Dendritic cell treated with granulocyte-macrophage colony-stimulating factor and Interleukin-4, amounts not matched to agents 40 ng/mL and 50 ng/mL, for 4 days (primary cell): Measurements from ENCODE around the gene CDH11.

Source experiments
- H3K27ac Mint-ChIP-seq: one replicate; pipeline ENCODE4 v1.8.0; 2022; ENCODE audit warnings: mild to moderate bottlenecking, mixed read lengths
- H3K27me3 Mint-ChIP-seq: one replicate; pipeline ENCODE4 v1.8.0; 2022; ENCODE audit warnings: mild to moderate bottlenecking, mixed read lengths
- H3K36me3 Mint-ChIP-seq: one replicate; pipeline ENCODE4 v1.8.0; 2022; ENCODE audit warnings: low read depth, mixed read lengths
- H3K4me1 Mint-ChIP-seq: one replicate; pipeline ENCODE4 v1.8.0; 2022; ENCODE audit warnings: low read depth, mixed read lengths
- H3K4me3 Mint-ChIP-seq: one replicate; pipeline ENCODE4 v1.8.0; 2022; ENCODE audit warnings: mild to moderate bottlenecking, moderate library complexity, mixed read lengths
- H3K9me3 Mint-ChIP-seq: one replicate; pipeline ENCODE4 v1.8.0; 2022; ENCODE audit warnings: mixed read lengths
- intact Hi-C: fragments of 100-400 bp; cut with micrococcal nuclease; formaldehyde crosslinking; loops from one replicate; pipeline ENCODE4 v1.15.0; 2022

The CDH11 gene, protein sequence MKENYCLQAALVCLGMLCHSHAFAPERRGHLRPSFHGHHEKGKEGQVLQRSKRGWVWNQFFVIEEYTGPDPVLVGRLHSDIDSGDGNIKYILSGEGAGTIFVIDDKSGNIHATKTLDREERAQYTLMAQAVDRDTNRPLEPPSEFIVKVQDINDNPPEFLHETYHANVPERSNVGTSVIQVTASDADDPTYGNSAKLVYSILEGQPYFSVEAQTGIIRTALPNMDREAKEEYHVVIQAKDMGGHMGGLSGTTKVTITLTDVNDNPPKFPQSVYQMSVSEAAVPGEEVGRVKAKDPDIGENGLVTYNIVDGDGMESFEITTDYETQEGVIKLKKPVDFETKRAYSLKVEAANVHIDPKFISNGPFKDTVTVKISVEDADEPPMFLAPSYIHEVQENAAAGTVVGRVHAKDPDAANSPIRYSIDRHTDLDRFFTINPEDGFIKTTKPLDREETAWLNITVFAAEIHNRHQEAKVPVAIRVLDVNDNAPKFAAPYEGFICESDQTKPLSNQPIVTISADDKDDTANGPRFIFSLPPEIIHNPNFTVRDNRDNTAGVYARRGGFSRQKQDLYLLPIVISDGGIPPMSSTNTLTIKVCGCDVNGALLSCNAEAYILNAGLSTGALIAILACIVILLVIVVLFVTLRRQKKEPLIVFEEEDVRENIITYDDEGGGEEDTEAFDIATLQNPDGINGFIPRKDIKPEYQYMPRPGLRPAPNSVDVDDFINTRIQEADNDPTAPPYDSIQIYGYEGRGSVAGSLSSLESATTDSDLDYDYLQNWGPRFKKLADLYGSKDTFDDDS

DNA sequence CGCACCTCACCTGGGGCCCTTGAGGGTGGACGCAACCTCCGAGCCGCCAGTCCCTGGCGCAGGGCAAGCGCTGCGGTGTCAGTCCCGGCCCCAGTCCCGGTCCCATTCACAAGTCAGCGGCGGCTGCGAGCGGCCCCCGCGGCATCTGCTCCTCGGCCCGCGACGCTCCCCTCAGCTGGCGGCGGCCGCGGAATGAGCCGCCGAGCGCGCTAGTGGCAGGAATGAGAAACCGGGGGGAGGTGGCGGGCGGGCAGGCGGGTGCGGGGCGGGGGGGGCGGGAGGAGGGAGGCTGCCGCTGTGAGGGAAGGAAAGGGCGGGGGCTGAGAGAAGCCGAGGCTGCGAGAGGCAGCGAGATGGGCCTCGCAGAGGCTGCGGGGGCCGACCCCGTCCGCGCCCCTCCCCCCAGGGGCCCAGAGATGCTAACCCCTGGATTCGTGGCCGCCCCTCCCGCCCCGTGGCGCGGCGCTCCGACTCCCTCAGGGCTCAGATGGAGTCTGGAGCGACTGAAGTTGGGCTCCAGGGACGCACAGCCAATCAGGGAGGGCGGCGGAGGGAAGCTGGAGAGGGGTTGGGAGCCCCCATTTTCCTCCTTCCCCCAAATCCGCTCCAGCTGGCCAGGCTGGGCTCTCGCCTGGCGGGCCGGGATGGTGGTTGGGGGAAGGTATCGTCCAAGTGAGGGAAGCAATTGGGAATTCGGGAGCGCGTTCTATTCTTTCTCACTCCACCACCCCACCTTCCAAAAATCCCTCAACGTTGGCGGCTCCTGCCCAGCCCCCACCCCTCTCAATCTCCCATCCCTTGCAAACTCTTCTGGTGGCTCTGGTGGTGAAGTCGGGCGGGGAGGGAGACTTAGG is at the start of gene CDH11:
Gene CDH11, minus strand, starts transcription at position 194 of the 854 bp plus-strand sequence. CDS start 117,194 bp downstream, outside the sequence.
- Mint-ChIP-seq H3K4me1 (no peaks in the 10 kb centered on the region), H3K27me3 (peaks cover 69% of the 10 kb centered on the region), H3K4me3 (no peak within 1 kb of the TSS), H3K9me3 (peaks cover 2% of the 10 kb centered on the region), H3K27ac (no peak within 1 kb of the TSS), H3K36me3 (no peaks in the 10 kb centered on the region)
- intact Hi-C loops = no loop called here

DNA sequence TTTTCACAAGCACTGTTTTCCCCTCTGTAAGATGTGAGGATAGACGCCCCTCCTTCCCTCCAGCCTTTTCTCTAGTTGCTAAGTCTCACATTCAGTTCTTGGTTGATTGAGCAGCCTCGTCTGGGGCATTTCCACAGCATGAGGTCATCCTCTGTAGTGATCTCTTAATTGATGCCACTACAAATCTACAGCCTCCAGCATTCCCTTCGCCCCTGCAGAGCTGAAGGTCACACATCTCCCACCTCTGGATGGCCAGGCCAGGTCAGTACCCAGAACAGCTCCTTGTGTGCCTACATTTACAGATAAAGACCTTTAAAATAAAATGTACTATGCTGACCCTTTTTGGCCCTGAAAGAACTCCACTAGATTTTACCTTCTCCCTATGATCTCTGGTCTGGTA is 32.5 kb upstream of the CDH11 start:
- intact Hi-C loops = no loop called here
- Mint-ChIP-seq H3K27me3 (no peaks in the 10 kb centered on the region), H3K9me3 (no peaks in the 10 kb centered on the region), H3K27ac (no peak overlapping the region), H3K4me1 (no peaks in the 10 kb centered on the region), H3K4me3 (no peak overlapping the region), H3K36me3 (no peaks in the 10 kb centered on the region)

DNA sequence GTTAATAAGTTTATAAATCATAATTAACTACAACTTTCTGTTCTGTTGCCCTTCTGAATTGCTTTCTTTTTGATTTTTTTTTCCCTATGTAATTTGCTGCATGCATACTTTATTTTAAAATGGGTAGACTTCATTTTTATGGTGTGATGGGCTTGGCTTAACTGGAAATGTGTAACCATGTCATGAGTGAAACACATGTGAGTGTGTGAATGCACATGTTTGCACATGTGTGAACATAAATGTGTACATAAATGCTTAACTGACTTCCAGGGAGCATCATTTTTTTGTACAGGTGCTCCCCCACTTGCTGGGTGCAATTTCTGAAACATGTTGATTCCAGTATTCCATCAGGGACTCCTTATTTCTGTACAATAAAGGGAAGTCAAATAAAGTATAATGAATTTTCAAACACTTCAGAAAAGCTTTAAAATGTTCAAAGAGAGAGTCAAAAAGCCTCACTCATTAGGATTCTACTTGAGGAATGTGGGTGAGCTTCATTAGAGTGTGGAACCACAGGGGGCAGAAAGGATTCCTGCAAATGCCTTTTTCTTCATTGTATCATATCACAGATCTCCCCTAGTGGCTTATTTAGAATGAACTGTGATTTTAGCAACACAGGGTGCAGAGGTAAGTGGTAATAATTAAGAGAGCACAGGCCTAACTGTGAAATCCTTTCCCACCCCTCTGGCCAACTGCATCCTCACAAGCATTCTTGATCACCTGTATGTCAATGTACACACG is 31.7 kb upstream of the CDH11 start:
- H3K4me1 Mint-ChIP-seq = no peaks in the 10 kb centered on the region
- H3K27me3 Mint-ChIP-seq = no peaks in the 10 kb centered on the region
- intact Hi-C loops = no loop called here
- no peak overlapping the region for H3K4me3 Mint-ChIP-seq
- H3K9me3 Mint-ChIP-seq = no peaks in the 10 kb centered on the region
- H3K36me3 Mint-ChIP-seq = no peaks in the 10 kb centered on the region
- no peak overlapping the region for H3K27ac Mint-ChIP-seq

DNA sequence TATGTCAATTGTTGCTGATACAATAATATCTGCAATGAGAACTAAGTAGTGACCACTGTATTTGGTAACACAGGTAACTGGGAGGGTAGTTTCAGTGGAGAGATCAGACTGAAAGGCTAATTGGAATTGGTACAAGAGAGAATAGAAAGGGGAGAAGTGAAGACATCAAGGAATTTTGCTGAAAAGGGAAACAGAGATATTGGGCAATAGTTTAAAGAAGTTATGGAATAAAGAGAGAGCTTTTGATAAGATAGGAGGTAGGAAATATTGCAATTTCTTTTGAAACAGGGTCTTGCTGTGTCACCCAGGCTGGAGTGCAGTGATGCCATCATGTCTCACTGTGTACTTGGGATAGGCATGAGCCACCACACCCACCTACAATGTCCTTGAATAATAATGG is 26.9 kb upstream of the CDH11 start:
- no peaks in the 10 kb centered on the region for H3K4me1 Mint-ChIP-seq
- no peaks in the 10 kb centered on the region for H3K9me3 Mint-ChIP-seq
- H3K36me3 Mint-ChIP-seq = no peaks in the 10 kb centered on the region
- intact Hi-C loops = no loop called here
- no peak overlapping the region for H3K27ac Mint-ChIP-seq
- no peak overlapping the region for H3K4me3 Mint-ChIP-seq
- no peaks in the 10 kb centered on the region for H3K27me3 Mint-ChIP-seq

DNA sequence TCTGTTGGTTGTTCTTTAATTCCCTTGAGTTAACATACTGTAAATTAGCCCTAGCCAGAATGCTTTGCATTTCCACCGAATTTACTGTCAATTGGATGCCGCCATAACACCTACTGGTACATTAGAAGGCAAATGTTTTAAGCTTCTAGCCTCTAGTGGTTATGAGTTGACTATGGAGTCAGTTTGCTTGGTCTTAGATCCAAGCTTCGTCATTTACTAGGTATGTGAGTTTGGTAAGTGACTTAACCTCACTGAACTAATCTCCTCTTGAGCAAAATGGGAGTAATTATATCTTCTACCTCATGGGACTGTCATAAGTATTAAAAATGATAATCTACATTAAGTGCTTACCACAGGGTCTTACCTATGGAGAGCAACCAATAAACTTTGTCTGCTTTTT is 20.4 kb upstream of the CDH11 start:
- intact Hi-C loops = no loop called here
- H3K9me3 Mint-ChIP-seq = no peaks in the 10 kb centered on the region
- no peaks in the 10 kb centered on the region for H3K36me3 Mint-ChIP-seq
- H3K4me1 Mint-ChIP-seq = no peaks in the 10 kb centered on the region
- no peaks in the 10 kb centered on the region for H3K27me3 Mint-ChIP-seq
- no peak overlapping the region for H3K27ac Mint-ChIP-seq
- H3K4me3 Mint-ChIP-seq = no peak overlapping the region

DNA sequence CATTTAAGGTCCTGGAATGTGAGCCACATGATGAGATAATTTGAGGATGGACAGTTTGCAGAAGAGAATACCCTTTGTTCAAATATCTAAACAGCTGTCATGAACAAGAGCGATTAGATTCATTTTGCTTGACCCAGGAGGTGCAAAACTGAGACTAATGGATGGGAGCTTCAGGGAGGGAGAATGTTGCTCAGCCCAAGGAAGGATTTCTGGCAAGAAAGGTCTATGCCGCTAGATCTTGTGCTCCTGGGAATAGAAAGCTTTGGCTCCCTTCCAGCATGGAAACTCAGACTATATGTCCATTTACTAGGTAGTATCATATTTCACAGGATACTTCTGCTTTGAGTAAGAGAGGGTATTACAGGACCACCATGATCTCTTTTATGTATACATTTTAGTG is 14.8 kb upstream of the CDH11 start:
- intact Hi-C loops = no loop called here
- H3K4me3 Mint-ChIP-seq = no peak overlapping the region
- no peaks in the 10 kb centered on the region for H3K36me3 Mint-ChIP-seq
- no peak overlapping the region for H3K27ac Mint-ChIP-seq
- no peaks in the 10 kb centered on the region for H3K4me1 Mint-ChIP-seq
- H3K9me3 Mint-ChIP-seq = no peaks in the 10 kb centered on the region
- H3K27me3 Mint-ChIP-seq = no peaks in the 10 kb centered on the region

DNA sequence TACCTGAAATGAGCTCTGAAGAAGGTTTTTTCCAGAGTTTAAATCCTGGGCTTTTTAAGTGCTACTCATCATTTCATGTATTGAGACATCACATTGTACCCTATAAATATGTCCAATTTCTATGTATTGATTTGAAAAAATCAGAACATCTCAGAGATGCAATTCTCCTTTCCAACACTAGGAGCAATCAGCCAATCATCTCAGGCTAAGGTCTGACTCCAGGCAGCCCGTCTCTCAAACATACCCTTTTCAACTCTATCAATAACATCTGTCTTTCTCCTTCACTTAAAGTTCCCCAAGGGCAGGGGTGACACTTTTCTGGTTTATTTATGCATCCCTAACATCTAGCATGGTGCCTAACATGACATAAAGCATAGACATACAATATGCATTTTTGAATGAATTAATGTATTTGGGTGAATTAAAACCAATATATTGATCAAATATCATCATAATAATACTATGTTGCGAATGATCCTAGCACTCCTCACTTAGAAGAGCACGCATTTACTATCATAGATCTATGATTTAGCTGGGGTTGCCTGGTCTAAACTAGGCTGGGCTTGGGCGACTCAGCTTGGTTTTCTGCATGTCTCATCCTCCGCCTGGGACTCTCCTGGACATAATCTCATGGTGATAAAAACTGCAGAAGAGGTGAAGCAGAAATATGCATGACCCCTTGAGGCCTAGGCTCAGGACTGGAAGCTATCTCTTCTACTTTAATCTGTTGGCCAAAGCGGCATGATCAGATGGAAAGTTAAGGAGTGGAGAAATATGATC is 5.2 kb upstream of the CDH11 start:
- peaks cover 33% of the 10 kb centered on the region for H3K27me3 Mint-ChIP-seq

DNA sequence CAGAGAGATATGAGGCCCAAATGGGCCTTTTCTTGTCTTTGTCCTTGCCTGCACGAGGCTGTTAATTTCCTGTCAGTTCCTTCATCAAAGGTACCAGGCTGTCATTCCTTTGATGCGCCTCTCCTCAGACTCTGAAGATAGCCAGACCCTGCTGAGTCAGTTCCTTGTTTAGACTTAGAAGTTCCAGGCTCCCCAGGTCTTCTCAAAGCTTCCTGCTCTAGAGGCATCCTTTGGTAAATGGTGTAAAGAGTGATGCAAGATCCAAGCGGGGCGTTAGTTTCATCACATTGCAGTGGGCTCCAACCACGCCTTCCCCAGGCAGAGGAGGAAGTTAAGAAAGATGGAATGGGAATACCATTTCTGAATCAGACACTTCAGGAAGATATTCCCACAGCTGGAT is 4.0 kb upstream of the CDH11 start:
- Mint-ChIP-seq H3K9me3 (peaks cover 6% of the 10 kb centered on the region), H3K27me3 (peaks cover 43% of the 10 kb centered on the region), H3K4me1 (no peaks in the 10 kb centered on the region), H3K27ac (no peak overlapping the region), H3K4me3 (no peak overlapping the region), H3K36me3 (no peaks in the 10 kb centered on the region)
- intact Hi-C loops = no loop called here

More for the DNA sequence above, 5.2 kb upstream of the CDH11 start:
- Mint-ChIP-seq H3K4me3 (no peak overlapping the region), H3K4me1 (no peaks in the 10 kb centered on the region), H3K9me3 (peaks cover 6% of the 10 kb centered on the region), H3K36me3 (no peaks in the 10 kb centered on the region), H3K27ac (no peak overlapping the region)
- intact Hi-C loops = no loop called here

DNA sequence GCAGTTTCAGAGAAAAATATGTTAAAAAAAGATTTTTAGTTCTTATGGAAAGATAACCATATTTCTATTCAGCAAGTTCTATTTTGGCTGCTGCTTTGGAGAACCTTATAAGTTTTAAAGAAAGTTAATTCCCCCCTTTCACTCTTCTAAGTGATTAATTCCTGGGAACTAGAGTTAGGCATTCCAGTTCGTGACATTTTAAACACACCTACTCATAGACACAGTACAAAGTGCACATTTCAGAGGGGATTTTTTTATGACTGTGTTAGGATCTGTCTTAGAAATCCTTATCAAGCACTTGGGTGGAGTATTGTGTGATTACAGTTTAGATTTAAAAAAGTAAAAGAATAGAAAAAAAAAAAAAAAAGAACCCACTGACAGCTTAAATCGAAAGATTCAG is 3.5 kb upstream of the CDH11 start:
- intact Hi-C loops = no loop called here
- peaks cover 48% of the 10 kb centered on the region for H3K27me3 Mint-ChIP-seq
- H3K4me1 Mint-ChIP-seq = no peaks in the 10 kb centered on the region
- peaks cover 6% of the 10 kb centered on the region for H3K9me3 Mint-ChIP-seq
- H3K36me3 Mint-ChIP-seq = no peaks in the 10 kb centered on the region
- no peak overlapping the region for H3K27ac Mint-ChIP-seq
- no peak overlapping the region for H3K4me3 Mint-ChIP-seq

DNA sequence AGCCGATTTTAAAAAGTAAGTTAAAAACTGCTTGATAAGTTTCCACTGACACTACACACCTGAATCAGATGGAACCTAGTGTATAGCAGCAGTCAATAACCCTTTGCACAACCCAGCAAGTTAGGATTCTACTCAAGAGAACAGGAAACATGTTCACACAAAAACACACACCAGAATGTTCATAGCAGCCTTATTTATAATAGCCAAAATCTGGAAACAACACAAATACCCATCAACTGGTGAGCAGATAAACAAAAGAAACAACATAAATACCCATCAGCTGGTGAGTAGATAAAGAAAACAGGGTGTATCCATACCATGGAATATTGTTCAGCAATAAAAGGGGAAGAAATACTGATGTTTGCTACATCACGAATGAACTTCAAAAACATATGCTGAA is 2.7 kb upstream of the CDH11 start:
- Mint-ChIP-seq H3K4me1 (no peaks in the 10 kb centered on the region), H3K27ac (no peak overlapping the region), H3K9me3 (peaks cover 6% of the 10 kb centered on the region), H3K27me3 (peaks cover 55% of the 10 kb centered on the region), H3K36me3 (no peaks in the 10 kb centered on the region), H3K4me3 (no peak overlapping the region)
- intact Hi-C loops = no loop called here

DNA sequence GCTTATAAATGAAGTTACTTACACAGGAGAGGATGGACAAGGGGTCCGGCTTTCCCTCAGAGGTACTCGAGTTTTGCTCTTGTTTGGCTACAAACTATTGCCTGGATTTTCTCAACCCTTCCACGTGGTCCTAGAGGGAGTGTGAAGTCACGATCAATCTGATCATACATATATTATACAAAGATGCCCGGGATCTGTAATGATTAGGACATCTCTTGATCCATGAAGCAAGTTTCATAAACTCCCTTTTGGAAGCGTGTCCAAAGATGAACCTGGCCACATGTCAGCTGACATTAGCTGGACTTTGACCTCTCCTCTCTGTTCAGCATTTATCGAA is 2.3 kb upstream of the CDH11 start:
- intact Hi-C loops = no loop called here
- Mint-ChIP-seq H3K4me1 (no peaks in the 10 kb centered on the region), H3K9me3 (peaks cover 6% of the 10 kb centered on the region), H3K27ac (no peak overlapping the region), H3K4me3 (no peak overlapping the region), H3K36me3 (no peaks in the 10 kb centered on the region), H3K27me3 (peaks cover 57% of the 10 kb centered on the region)

DNA sequence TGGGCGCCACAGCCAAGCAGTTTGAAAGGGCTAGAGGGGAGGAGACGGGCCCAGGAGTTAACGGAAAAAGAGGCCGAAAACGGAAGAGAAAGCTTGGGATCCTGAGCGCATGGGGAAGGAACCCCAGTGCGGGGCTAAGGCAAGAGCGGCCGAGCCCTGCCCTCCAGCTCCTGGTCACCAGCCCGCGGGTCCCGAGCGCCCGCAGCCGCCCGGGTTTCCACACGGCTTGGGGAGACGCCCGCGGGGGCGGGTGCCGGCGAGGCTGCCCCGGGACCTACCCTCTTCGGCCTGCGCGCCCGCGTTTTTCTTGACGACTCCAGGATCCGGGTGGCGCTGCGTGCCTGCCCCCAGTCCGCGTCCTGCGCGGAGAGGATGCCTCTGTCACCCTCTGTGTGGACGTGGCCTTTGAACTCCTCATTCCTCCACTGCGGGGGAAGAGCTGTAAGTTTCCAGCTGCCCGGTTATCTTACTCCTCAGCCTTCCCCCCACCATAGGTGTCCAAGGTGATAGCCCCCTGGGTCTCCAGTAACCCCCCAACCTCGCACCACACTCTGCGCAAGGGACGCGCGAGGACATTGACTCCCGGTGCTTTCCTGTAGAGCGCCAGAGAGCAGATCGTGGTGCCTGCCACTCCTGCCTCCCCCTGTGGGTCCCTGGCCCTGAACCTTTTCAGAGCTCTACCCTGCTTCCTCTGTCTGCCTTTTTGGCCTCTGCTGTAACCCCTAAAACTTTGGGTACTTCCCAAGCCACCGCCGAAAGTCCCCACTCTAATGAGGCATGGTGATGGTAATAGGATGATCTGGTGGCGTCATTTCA is 1.7 kb upstream of the CDH11 start:
- Mint-ChIP-seq H3K9me3 (peaks cover 6% of the 10 kb centered on the region), H3K27ac (no peak overlapping the region), H3K27me3 (peaks cover 63% of the 10 kb centered on the region), H3K4me1 (no peaks in the 10 kb centered on the region), H3K36me3 (no peaks in the 10 kb centered on the region), H3K4me3 (no peak overlapping the region)
- intact Hi-C loops = no loop called here
